B cell (primary cell): ENCODE results near the gene AFDN. TPM values are rescaled to one million over a fixed set of nuclear protein-coding genes. Genes with fewer than 3 reads are reported as not detected.

Experiments
- ATAC-seq: fragments of 200-7000 bp; cut with Tn5 transposase; one replicate; pipeline ENCODE4 v1.10.0; 2021; ENCODE audit warnings: low read depth, mild to moderate bottlenecking, moderate number of reproducible peaks, moderate library complexity
- CTCF ChIA-PET: fragments of 350-600 bp; sonication (Branson Sonifier 250); formaldehyde crosslinking; loops from one replicate; lab custom pipeline; 2021; ENCODE audit warnings: antibody characterized with exemption, inconsistent platforms; lab: Charles Lee
- POLR2A ChIA-PET: fragments of 350-600 bp; sonication (Branson Sonifier 250); formaldehyde crosslinking; loops from one replicate; lab custom pipeline; 2021; ENCODE audit warnings: antibody characterized with exemption; lab: Charles Lee
- DNase-seq: peaks from one replicate; pipeline ENCODE4 v3.0.0; 2013
- H2AFZ ChIP-seq: 2 replicates; pipeline ENCODE4 v1.6.1; 2012; ENCODE audit warnings: mild to moderate bottlenecking, low read depth, low read length; ENCODE audit not compliant: insufficient read depth, poor library complexity, severe bottlenecking
- H3K27ac ChIP-seq, 2 donors: 1 replicate in 1 of 2; 2 replicates in 1 of 2; pipeline ENCODE4 v1.5.1; 2012 to 2013; ENCODE audit warnings: low read length in 2 of 2, mild to moderate bottlenecking in 2 of 2, moderate library complexity in 1 of 2
- H3K27me3 ChIP-seq, 4 experiments: fragments of 200-600 bp in 1 of 4; sonication (generic) in 1 of 4; replicated peaks in 1 of 4; 1 replicate in 2 of 4; 2 replicates in 2 of 4; pipeline versions ENCODE4 v1.6.1 to v1.7.0; 2013 to 2016; ENCODE audit warnings: low read length in 3 of 4, mild to moderate bottlenecking in 2 of 4, mixed read lengths in 1 of 4, moderate library complexity in 1 of 4; ENCODE audit not compliant: insufficient read depth in 4 of 4, control insufficient read depth in 3 of 4; ENCODE audit errors: control extremely low read depth in 1 of 4
- H3K36me3 ChIP-seq, 2 experiments: replicated peaks in 1 of 2; 1 replicate in 1 of 2; 2 replicates in 1 of 2; pipeline versions ENCODE4 v1.6.1 to v1.7.1; 2013; ENCODE audit warnings: low read length in 1 of 2; ENCODE audit not compliant: insufficient read depth in 2 of 2, control insufficient read depth in 1 of 2; ENCODE audit errors: control extremely low read depth in 1 of 2, extremely low read depth in 1 of 2
- H3K4me1 ChIP-seq, 2 donors: fragments of 200-600 bp in 1 of 2; sonication (generic) in 1 of 2; 1 replicate in 1 of 2; 2 replicates in 1 of 2; pipeline versions ENCODE4 v1.5.1 to v1.6.1; 2013 to 2017; ENCODE audit warnings: low read length in 2 of 2; ENCODE audit not compliant: control insufficient read depth in 2 of 2, insufficient read depth in 2 of 2
- H3K4me2 ChIP-seq: replicated peaks from 2 replicates; pipeline ENCODE3; 2012; ENCODE audit warnings: mild to moderate bottlenecking, low read depth, low read length; ENCODE audit not compliant: poor library complexity, severe bottlenecking
- H3K4me3 ChIP-seq, 5 experiments: fragments of 200-600 bp in 1 of 5; sonication (generic) in 1 of 5; 1 replicate in 3 of 5; 2 replicates in 2 of 5; pipeline versions ENCODE4 v1.5.1 to v1.7.0; 2011 to 2016; ENCODE audit warnings: low read length in 4 of 5, mild to moderate bottlenecking in 4 of 5, low read depth in 2 of 5, control low read depth in 1 of 5, moderate library complexity in 1 of 5; ENCODE audit not compliant: insufficient read depth in 1 of 5; ENCODE audit errors: control extremely low read depth in 1 of 5, extremely low read depth in 1 of 5
- H3K79me2 ChIP-seq: fragments of 200-600 bp; sonication (generic); one replicate; pipeline ENCODE4 v1.6.0; 2016; ENCODE audit warnings: low read length; ENCODE audit not compliant: control insufficient read depth, insufficient read depth
- H3K9ac ChIP-seq: fragments of 200-600 bp; sonication (generic); 2 replicates; pipeline ENCODE4 v1.6.1; 2017; ENCODE audit warnings: mild to moderate bottlenecking, low read length, moderate library complexity
- H3K9me3 ChIP-seq, 3 donors: one replicate each; pipeline versions ENCODE4 v1.6.1 to v1.7.1; 2013; ENCODE audit warnings: low read length in 2 of 3; ENCODE audit not compliant: control insufficient read depth in 2 of 3, insufficient read depth in 1 of 3; ENCODE audit errors: control extremely low read depth in 1 of 3
- H4K20me1 ChIP-seq: 2 replicates; pipeline ENCODE4 v1.6.0; 2012; ENCODE audit warnings: mild to moderate bottlenecking, low read length; ENCODE audit not compliant: insufficient read depth, control insufficient read depth, poor library complexity, severe bottlenecking
- H3K27ac Mint-ChIP-seq: one replicate; pipeline ENCODE4 v1.8.0; 2021; ENCODE audit warnings: mixed read lengths
- H3K27me3 Mint-ChIP-seq: one replicate; pipeline ENCODE4 v1.8.0; 2021; ENCODE audit warnings: mixed read lengths
- H3K4me1 Mint-ChIP-seq: one replicate; pipeline ENCODE4 v1.8.0; 2021; ENCODE audit warnings: mixed read lengths
- H3K4me3 Mint-ChIP-seq: one replicate; pipeline ENCODE4 v1.8.0; 2021; ENCODE audit warnings: mixed read lengths
- H3K9me3 Mint-ChIP-seq: one replicate; pipeline ENCODE4 v1.8.0; 2022; ENCODE audit warnings: mixed read lengths; ENCODE audit not compliant: insufficient read depth
- CTCF ChIP-seq: fragments of 200-600 bp; IDR thresholded peaks from one replicate; pipeline ENCODE4 v1.8.0; 2022; ENCODE audit warnings: antibody characterized with exemption, mild to moderate bottlenecking
- EZH2 ChIP-seq: IDR thresholded peaks from 2 replicates; pipeline ENCODE4 v1.6.1; 2012; ENCODE audit warnings: borderline replicate concordance, low read depth, mild to moderate bottlenecking, moderate library complexity, low read length; ENCODE audit not compliant: insufficient read depth, poor library complexity, severe bottlenecking
- WGBS: methylation state at CpG from one replicate; pipeline ENCODE4 v1.1.5; 2013; ENCODE audit warnings: missing lambda C conversion rate; ENCODE audit not compliant: insufficient coverage; 5-methylcytosine and 5-hydroxymethylcytosine counted together
- intact Hi-C: fragments of 100-400 bp; cut with micrococcal nuclease; formaldehyde crosslinking; loops from one replicate; pipeline ENCODE4 v1.10.0; 2022
- polyA plus RNA-seq: library from polyadenylated mRNA; depleted of rRNA; stranded (reverse); fragments of >200 nt; gene quantifications from 2 replicates; pipeline ENCODE4 v1.2.3, GENCODE V29; 2012
- total RNA-seq, 2 donors: library from RNA; stranded (reverse); fragments of 120-200 nt in 1 of 2; gene quantifications; 1 replicate in 1 of 2; 2 replicates in 1 of 2; pipeline versions ENCODE4 v1.2.3 to v1.2.4, GENCODE V29; 2013 to 2022

The AFDN gene
- total and polyA plus RNA-seq, 2 donors (not counting 1 experiment from before 2014, with no cell fraction given): 15.4 to 70.5 TPM

GRCh38 chr6:168013250-168013915 is 186.7 kb downstream of the AFDN start:
- Histone ChIP-seq H2AFZ (no peak overlapping the region), H3K9ac (no peak overlapping the region), H3K79me2 (no peaks in the 10 kb centered on the region), H3K9me3 (peaks cover 2 to 29% (median 21%) of the 10 kb centered on the region in 3 donors), H3K27ac (no peak overlapping the region), H3K4me3 (no peak overlapping the region), H4K20me1 (no peaks in the 10 kb centered on the region), H3K36me3 (no peaks in the 10 kb centered on the region), H3K27me3 (no peaks in the 10 kb centered on the region), H3K4me2 (no peak overlapping the region), H3K4me1 (no peaks in the 10 kb centered on the region)
- H3K4me3 Mint-ChIP-seq: no peak overlapping the region
- CTCF ChIA-PET: interaction anchor here (0.6 kb wide), 1 partner anchor 116 kb away, joined by 3 read pairs; no protein-coding TSS in a partner anchor
- peaks cover 18% of the 10 kb centered on the region for H3K9me3 Mint-ChIP-seq
- intact Hi-C loops: no loop called here
- DNase-seq: no peak
- peaks cover 5% of the 10 kb centered on the region for H3K27me3 Mint-ChIP-seq
- H3K4me1 Mint-ChIP-seq: no peaks in the 10 kb centered on the region
- TF ChIP-seq CTCF: no peak
- no peak for TF ChIP-seq EZH2
- H3K27ac Mint-ChIP-seq: no peak overlapping the region
- WGBS: 87% methylated on average over 6 of the region's 7 CpGs
- POLR2A ChIA-PET: no interaction called here
- no peak for ATAC-seq

GRCh38 chr6:168014428-168014827 is 187.7 kb downstream of the AFDN start:
- Mint-ChIP-seq H3K27ac (no peak overlapping the region), H3K4me1 (no peaks in the 10 kb centered on the region), H3K4me3 (no peak overlapping the region), H3K9me3 (peaks cover 15% of the 10 kb centered on the region), H3K27me3 (peaks cover 5% of the 10 kb centered on the region)
- ATAC-seq: no peak
- Histone ChIP-seq H3K79me2 (no peaks in the 10 kb centered on the region), H3K9me3 (peaks cover 0 to 33% (median 21%) of the 10 kb centered on the region in 3 donors), H3K4me1 (no peaks in the 10 kb centered on the region), H3K9ac (no peak overlapping the region), H3K27me3 (no peaks in the 10 kb centered on the region), H3K36me3 (no peaks in the 10 kb centered on the region), H3K27ac (no peak overlapping the region), H3K4me3 (no peak overlapping the region), H2AFZ (no peak overlapping the region), H3K4me2 (no peak overlapping the region), H4K20me1 (no peaks in the 10 kb centered on the region)
- ChIA-PET POLR2A (no interaction called here), CTCF (no interaction called here)
- 93% methylated on average over 5 of the region's 6 CpGs for WGBS
- TF ChIP-seq CTCF (no peak), EZH2 (no peak)
- DNase-seq: no peak
- intact Hi-C loops: no loop called here
